GM18951 (cell line): ENCODE results near the gene CNIH2.
"Not testable (repeated sequence)": the region's sequence is repeated elsewhere in the genome, so short reads cannot be mapped to it uniquely, and the experiment has no call there.

Source experiments
- POLR2A ChIP-seq: IDR thresholded peaks from 4 replicates; pipeline ENCODE4 v1.6.1; 2011; ENCODE audit warnings: mild to moderate bottlenecking; ENCODE audit not compliant: insufficient read length, insufficient read depth; ENCODE audit errors: extremely low read depth
- in situ Hi-C: fragments of 300-500 bp; cut with MboI; formaldehyde crosslinking; loops from one replicate; pipeline ENCODE4 v1.12.0; 2022; ENCODE audit warnings: low sequenced_read_pairs, mixed read lengths, inconsistent platforms; ENCODE audit not compliant: unreplicated experiment

CNIH2 gene

GRCh38 chr11:66275984-66276612 is 1.9 kb upstream of the CNIH2 start:
- no peak for TF ChIP-seq POLR2A
- in situ Hi-C loops = no loop called here

GRCh38 chr11:66276619-66277018 is 1.4 kb upstream of the CNIH2 start:
- in situ Hi-C loops = not testable (repeated sequence)

- in situ Hi-C loops = not testable (repeated sequence)
Measured at GRCh38 chr11:66277064-66277463, 911 bp upstream of the CNIH2 start.

- in situ Hi-C loops = no loop called here
- TF ChIP-seq POLR2A = no peak
Measured at GRCh38 chr11:66278363-66279091, 552 bp downstream of the CNIH2 start.

- in situ Hi-C loops = no loop called here
- TF ChIP-seq POLR2A = no peak
Measured at GRCh38 chr11:66279092-66279734, 1.2 kb downstream of the CNIH2 start.

- TF ChIP-seq POLR2A = no peak
- in situ Hi-C loops = no loop called here
Measured at GRCh38 chr11:66280428-66280827, 2.5 kb downstream of the CNIH2 start.

GRCh38 chr11:66281001-66281400 is 3.0 kb downstream of the CNIH2 start:
- in situ Hi-C loops = no loop called here
- no peak for TF ChIP-seq POLR2A

- in situ Hi-C loops = no loop called here
- no peak for TF ChIP-seq POLR2A
Measured at GRCh38 chr11:66281776-66282467, 3.9 kb downstream of the CNIH2 start.

GRCh38 chr11:66282468-66283455 is 4.8 kb downstream of the CNIH2 start:
- TF ChIP-seq POLR2A = peak; percentile 30
- in situ Hi-C loops = no loop called here

GRCh38 chr11:66283461-66284105 is 5.6 kb downstream of the CNIH2 start:
- in situ Hi-C loops = no loop called here
- TF ChIP-seq POLR2A = no peak

- TF ChIP-seq POLR2A = no peak
Measured at GRCh38 chr11:66284526-66285078, 6.6 kb downstream of the CNIH2 start.

More at GRCh38 chr11:66284526-66285078, 6.6 kb downstream of the CNIH2 start:
- in situ Hi-C loops = no loop called here
